Loucy (cell line): ENCODE data around the gene DENND4B.
A peak's percentile ranks its signal among the peaks of the same experiment; 100 is the strongest.

Experiments
- H2AFZ ChIP-seq: fragments of 200-600 bp; sonication (generic); 2 replicates; pipeline ENCODE4 v1.6.0; 2016; ENCODE audit warnings: antibody characterized with exemption, mild to moderate bottlenecking, low read length, moderate library complexity
- H3F3A ChIP-seq: fragments of 200-600 bp; 2 replicates; pipeline ENCODE4 v1.6.0; 2016; ENCODE audit warnings: antibody characterized with exemption, low read depth, mild to moderate bottlenecking
- H3K27me3 ChIP-seq: fragments of 200-600 bp; sonication (generic); 2 replicates; pipeline ENCODE4 v1.6.1; 2014; ENCODE audit warnings: low read length, mild to moderate bottlenecking; ENCODE audit not compliant: insufficient read depth, poor library complexity, severe bottlenecking
- H3K36me3 ChIP-seq: fragments of 200-600 bp; sonication (generic); 2 replicates; pipeline ENCODE4 v1.6.1; 2016; ENCODE audit warnings: low read length; ENCODE audit not compliant: insufficient read depth
- H3K4me1 ChIP-seq: fragments of 200-600 bp; sonication (generic); 2 replicates; pipeline ENCODE4 v1.5.1; 2014; ENCODE audit warnings: low read length, mild to moderate bottlenecking; ENCODE audit not compliant: insufficient read depth, poor library complexity, severe bottlenecking
- H3K4me2 ChIP-seq: fragments of 200-600 bp; sonication (generic); 2 replicates; pipeline ENCODE4 v1.6.0; 2014; ENCODE audit warnings: antibody characterized with exemption, low read length, low read depth, mild to moderate bottlenecking; ENCODE audit not compliant: poor library complexity, severe bottlenecking
- H3K4me3 ChIP-seq: fragments of 200-600 bp; sonication (generic); 2 replicates; pipeline ENCODE4 v1.5.1; 2014; ENCODE audit warnings: low read length, mild to moderate bottlenecking, mixed read lengths; ENCODE audit not compliant: poor library complexity, severe bottlenecking
- H3K79me2 ChIP-seq: fragments of 200-600 bp; sonication (generic); 2 replicates; pipeline ENCODE4 v1.6.1; 2014; ENCODE audit warnings: low read length; ENCODE audit not compliant: insufficient read depth
- H3K9ac ChIP-seq: fragments of 200-600 bp; sonication (generic); 2 replicates; pipeline ENCODE4 v1.6.0; 2014; ENCODE audit warnings: mild to moderate bottlenecking, low read depth, low read length, moderate library complexity; ENCODE audit not compliant: poor library complexity, severe bottlenecking
- H3K9me2 ChIP-seq: fragments of 200-600 bp; sonication (generic); replicated peaks from 2 replicates; pipeline ENCODE4 v1.6.1; 2016; ENCODE audit warnings: low read depth, low read length, mixed read lengths
- H3K9me3 ChIP-seq: fragments of 200-600 bp; sonication (generic); 2 replicates; pipeline ENCODE4 v1.6.1; 2014; ENCODE audit warnings: mild to moderate bottlenecking, antibody characterized with exemption, low read length, low read depth; ENCODE audit not compliant: insufficient read depth
- H4K20me1 ChIP-seq: fragments of 200-600 bp; sonication (generic); 2 replicates; pipeline ENCODE4 v1.6.0; 2014; ENCODE audit warnings: antibody characterized with exemption, low read length, mild to moderate bottlenecking; ENCODE audit not compliant: insufficient read depth, poor library complexity, severe bottlenecking
- EZH2phosphoT487 ChIP-seq: fragments of 200-600 bp; IDR thresholded peaks from 2 replicates; pipeline ENCODE4 v1.6.1; 2018; ENCODE audit warnings: antibody characterized with exemption, mild to moderate bottlenecking, moderate library complexity, borderline replicate concordance
- TF ChIP-seq, protein P1 (sequence below): fragments of 200-600 bp; sonication (generic); conservative IDR thresholded peaks from 2 replicates; pipeline ENCODE4 v1.5.1; 2014; ENCODE audit warnings: mild to moderate bottlenecking, antibody characterized with exemption, low read length

The DENND4B gene

GRCh38 chr1:153926405-153926804 lies 20.1 kb downstream of the DENND4B start:
- Histone ChIP-seq H3K4me1 (peaks cover 1% of the 10 kb centered on the region), H3K4me2 (no peak overlapping the region), H3K79me2 (peaks cover 17% of the 10 kb centered on the region), H3K4me3 (no peak overlapping the region), H4K20me1 (peaks cover 7% of the 10 kb centered on the region), H3F3A (no peaks in the 10 kb centered on the region), H3K9me3 (no peaks in the 10 kb centered on the region), H3K36me3 (peaks cover 3% of the 10 kb centered on the region; the same call in 1 of the 2 replicates), H2AFZ (no peak overlapping the region), H3K9ac (no peak overlapping the region), H3K27me3 (no peaks in the 10 kb centered on the region), H3K9me2 (no peaks in the 10 kb centered on the region)
- TF ChIP-seq, protein P1, sequence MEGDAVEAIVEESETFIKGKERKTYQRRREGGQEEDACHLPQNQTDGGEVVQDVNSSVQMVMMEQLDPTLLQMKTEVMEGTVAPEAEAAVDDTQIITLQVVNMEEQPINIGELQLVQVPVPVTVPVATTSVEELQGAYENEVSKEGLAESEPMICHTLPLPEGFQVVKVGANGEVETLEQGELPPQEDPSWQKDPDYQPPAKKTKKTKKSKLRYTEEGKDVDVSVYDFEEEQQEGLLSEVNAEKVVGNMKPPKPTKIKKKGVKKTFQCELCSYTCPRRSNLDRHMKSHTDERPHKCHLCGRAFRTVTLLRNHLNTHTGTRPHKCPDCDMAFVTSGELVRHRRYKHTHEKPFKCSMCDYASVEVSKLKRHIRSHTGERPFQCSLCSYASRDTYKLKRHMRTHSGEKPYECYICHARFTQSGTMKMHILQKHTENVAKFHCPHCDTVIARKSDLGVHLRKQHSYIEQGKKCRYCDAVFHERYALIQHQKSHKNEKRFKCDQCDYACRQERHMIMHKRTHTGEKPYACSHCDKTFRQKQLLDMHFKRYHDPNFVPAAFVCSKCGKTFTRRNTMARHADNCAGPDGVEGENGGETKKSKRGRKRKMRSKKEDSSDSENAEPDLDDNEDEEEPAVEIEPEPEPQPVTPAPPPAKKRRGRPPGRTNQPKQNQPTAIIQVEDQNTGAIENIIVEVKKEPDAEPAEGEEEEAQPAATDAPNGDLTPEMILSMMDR, result no peak
- TF ChIP-seq EZH2phosphoT487, result no peak

GRCh38 chr1:153922972-153923925 lies 23.3 kb downstream of the DENND4B start, which contains the start of gene GATAD2B:
TSS of gene GATAD2B (minus strand) at chr1:153922972. CDS start at chr1:153828347, 94,625 bp downstream.
- TF ChIP-seq, protein P1, result no peak
- no peak for TF ChIP-seq EZH2phosphoT487
- Histone ChIP-seq H3K4me2 (peak within 1 kb of the TSS; percentile 94), H3K9me2 (no peaks in the 10 kb centered on the region), H3K36me3 (no peaks in the 10 kb centered on the region), H3K4me3 (peak within 1 kb of the TSS; percentile 97), H3K4me1 (peaks cover 30% of the 10 kb centered on the region), H3K9ac (peak within 1 kb of the TSS; percentile 96), H3K79me2 (peaks cover 48% of the 10 kb centered on the region), H3K27me3 (no peaks in the 10 kb centered on the region), H3F3A (no peaks in the 10 kb centered on the region), H2AFZ (peak within 1 kb of the TSS; percentile 83), H3K9me3 (no peaks in the 10 kb centered on the region), H4K20me1 (peaks cover 37% of the 10 kb centered on the region)

GRCh38 chr1:153922076-153922971 lies 24.2 kb downstream of the DENND4B start:
- peaks cover 4% of the 10 kb centered on the region; the same call in 1 of the 2 replicates for H3K36me3 ChIP-seq
- H3K4me2 ChIP-seq, result peak overlapping the region; percentile 94
- H4K20me1 ChIP-seq, result peaks cover 46% of the 10 kb centered on the region
- no peaks in the 10 kb centered on the region for H3K27me3 ChIP-seq
- peaks cover 36% of the 10 kb centered on the region for H3K4me1 ChIP-seq
- H3K4me3 ChIP-seq, result peak overlapping the region; percentile 97
- H3F3A ChIP-seq, result no peaks in the 10 kb centered on the region
- peaks cover 58% of the 10 kb centered on the region for H3K79me2 ChIP-seq
- H2AFZ ChIP-seq, result peak overlapping the region; percentile 59; the same call in 1 of the 2 replicates
- no peaks in the 10 kb centered on the region for H3K9me3 ChIP-seq
- TF ChIP-seq, protein P1, result peak; percentile 30; the same call in 1 of the 2 replicates
- no peak for TF ChIP-seq EZH2phosphoT487
- peak overlapping the region; percentile 96 for H3K9ac ChIP-seq
- no peaks in the 10 kb centered on the region for H3K9me2 ChIP-seq
